ENCODE data around the gene DNAI2. TPM values are rescaled to one million over a fixed set of nuclear protein-coding genes. Genes with fewer than 3 reads are reported as not detected.

DNAI2 gene
- total RNA-seq, 1 experiment from 2014 or later = not detected

DNA sequence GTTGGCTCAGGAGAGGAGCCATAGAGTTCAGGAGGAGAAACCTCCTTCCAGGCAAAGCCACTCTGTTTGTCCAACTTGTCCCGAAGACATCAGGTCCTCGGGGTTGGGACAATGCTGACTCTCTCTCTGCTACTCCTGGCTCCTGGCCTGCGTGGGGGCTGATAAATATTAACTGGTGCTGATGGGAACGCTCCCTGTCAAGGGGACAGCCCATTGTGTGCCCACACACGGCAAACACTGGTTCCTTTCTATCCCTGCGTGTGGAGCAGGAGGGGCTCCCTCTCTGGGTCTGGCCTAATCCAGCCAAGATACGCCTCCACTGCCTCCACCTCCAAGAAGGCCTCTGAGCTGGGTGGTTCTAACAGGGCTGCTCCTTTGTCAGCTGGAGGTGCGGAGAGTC is 56.4 kb downstream of the DNAI2 start:
- no TSS peak for BruUV-seq (replicated peaks)
- POLR2A ChIA-PET (ENCODE audit: unreplicated experiment) = no interaction called here
- TF ChIP-seq, protein P1, sequence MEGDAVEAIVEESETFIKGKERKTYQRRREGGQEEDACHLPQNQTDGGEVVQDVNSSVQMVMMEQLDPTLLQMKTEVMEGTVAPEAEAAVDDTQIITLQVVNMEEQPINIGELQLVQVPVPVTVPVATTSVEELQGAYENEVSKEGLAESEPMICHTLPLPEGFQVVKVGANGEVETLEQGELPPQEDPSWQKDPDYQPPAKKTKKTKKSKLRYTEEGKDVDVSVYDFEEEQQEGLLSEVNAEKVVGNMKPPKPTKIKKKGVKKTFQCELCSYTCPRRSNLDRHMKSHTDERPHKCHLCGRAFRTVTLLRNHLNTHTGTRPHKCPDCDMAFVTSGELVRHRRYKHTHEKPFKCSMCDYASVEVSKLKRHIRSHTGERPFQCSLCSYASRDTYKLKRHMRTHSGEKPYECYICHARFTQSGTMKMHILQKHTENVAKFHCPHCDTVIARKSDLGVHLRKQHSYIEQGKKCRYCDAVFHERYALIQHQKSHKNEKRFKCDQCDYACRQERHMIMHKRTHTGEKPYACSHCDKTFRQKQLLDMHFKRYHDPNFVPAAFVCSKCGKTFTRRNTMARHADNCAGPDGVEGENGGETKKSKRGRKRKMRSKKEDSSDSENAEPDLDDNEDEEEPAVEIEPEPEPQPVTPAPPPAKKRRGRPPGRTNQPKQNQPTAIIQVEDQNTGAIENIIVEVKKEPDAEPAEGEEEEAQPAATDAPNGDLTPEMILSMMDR (conservative IDR thresholded peaks at IDR 0.05; ENCODE audit: low read depth, low read length) = no peak
- no peak for TF ChIP-seq EZH2 (IDR thresholded peaks at IDR 0.05; ENCODE audit: low read length, unreplicated experiment)
- no peak for TF ChIP-seq EZH2phosphoT487 (IDR thresholded peaks at IDR 0.05; ENCODE audit: borderline replicate concordance, low read length)

DNA sequence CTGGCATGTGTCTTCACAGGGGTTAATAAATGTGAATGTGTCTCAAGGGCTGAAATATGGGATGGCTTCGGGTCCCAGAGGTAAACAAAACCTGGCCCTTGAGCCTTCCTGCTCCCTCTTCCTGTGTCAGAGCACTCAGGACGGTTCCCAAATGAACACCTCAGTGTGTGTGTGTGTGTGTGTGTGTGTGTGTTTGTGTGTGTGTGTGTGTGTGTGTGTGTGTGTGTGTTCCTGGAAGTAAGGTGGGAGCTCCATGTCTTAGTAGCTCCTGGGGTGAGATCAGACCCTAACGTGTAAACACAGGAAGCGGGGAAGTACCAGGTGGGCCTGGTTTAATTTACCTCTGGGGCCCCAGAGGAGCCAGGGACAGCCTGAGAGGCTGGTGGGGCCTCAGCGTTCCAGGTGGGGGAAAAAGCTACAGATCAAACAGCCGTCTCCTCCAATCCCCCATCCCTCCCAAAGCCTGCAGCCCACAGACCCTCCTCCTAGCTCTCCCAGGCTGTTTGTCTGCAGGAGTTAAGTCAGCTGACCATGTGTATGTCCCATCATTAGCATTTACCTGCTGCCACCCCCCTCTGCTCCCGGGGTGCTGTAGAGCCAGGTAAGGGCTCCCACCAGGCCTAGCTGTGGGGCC is 58.1 kb downstream of the DNAI2 start:
- TF ChIP-seq, protein P1 (conservative IDR thresholded peaks at IDR 0.05; ENCODE audit: low read depth, low read length) = no peak
- TF ChIP-seq EZH2 (IDR thresholded peaks at IDR 0.05; ENCODE audit: low read length, unreplicated experiment) (no peak), EZH2phosphoT487 (IDR thresholded peaks at IDR 0.05; ENCODE audit: borderline replicate concordance, low read length) (no peak)
- H3K4me1 ChIP-seq (ENCODE audit: insufficient read depth, low read length) = no peaks in the 10 kb centered on the region
- H3K27me3 ChIP-seq (ENCODE audit: low read length) = peaks cover 16% of the 10 kb centered on the region; the same call in 1 of the 2 replicates
- H3K4me3 ChIP-seq (ENCODE audit: low read length) = no peak overlapping the region
- H3K79me2 ChIP-seq (ENCODE audit: low read length) = no peaks in the 10 kb centered on the region
- H3K9ac ChIP-seq (ENCODE audit: low read length) = no peak overlapping the region
- no peaks in the 10 kb centered on the region for H3K9me2 ChIP-seq (replicated peaks; ENCODE audit: low read length)
- no peak for DNase-seq
- H2AFZ ChIP-seq (ENCODE audit: low read length) = no peak overlapping the region
- ATAC-seq = no peak
- no peaks in the 10 kb centered on the region for H4K20me1 ChIP-seq (ENCODE audit: low read length)
- POLR2A ChIA-PET (ENCODE audit: unreplicated experiment) = no interaction called here
- CTCF ChIA-PET = no interaction called here
- H3K27ac ChIP-seq (ENCODE audit: low read length) = no peak overlapping the region
- intact Hi-C loops (cut with micrococcal nuclease) = no loop called here
- H3K4me2 ChIP-seq (ENCODE audit: low read length) = no peak overlapping the region
- H3F3A ChIP-seq (ENCODE audit: low read length, unreplicated experiment) = no peaks in the 10 kb centered on the region
- no peaks in the 10 kb centered on the region for H3K36me3 ChIP-seq (ENCODE audit: low read depth, low read length)
- 0 out of 2 replicates have a peak, but pooled peaks cover 4% of the 10 kb centered on the region for H3K9me3 ChIP-seq (ENCODE audit: low read length)
- no TSS peak for BruUV-seq (replicated peaks)

More for the DNA sequence above, 56.4 kb downstream of the DNAI2 start:
- no peaks in the 10 kb centered on the region for H4K20me1 ChIP-seq (ENCODE audit: low read length)
- H3F3A ChIP-seq (ENCODE audit: low read length, unreplicated experiment) = no peaks in the 10 kb centered on the region
- no peak overlapping the region for H3K9ac ChIP-seq (ENCODE audit: low read length)
- intact Hi-C loops (cut with micrococcal nuclease) = no loop called here
- H3K36me3 ChIP-seq (ENCODE audit: low read depth, low read length) = no peaks in the 10 kb centered on the region
- H3K27me3 ChIP-seq (ENCODE audit: low read length) = peaks cover 29% of the 10 kb centered on the region; the same call in 1 of the 2 replicates
- CTCF ChIA-PET = no interaction called here
- H2AFZ ChIP-seq (ENCODE audit: low read length) = no peak overlapping the region
- H3K4me2 ChIP-seq (ENCODE audit: low read length) = no peak overlapping the region
- no peak overlapping the region for H3K4me3 ChIP-seq (ENCODE audit: low read length)
- H3K27ac ChIP-seq (ENCODE audit: low read length) = no peak overlapping the region
- DNase-seq = no peak
- no peak for ATAC-seq
- no peaks in the 10 kb centered on the region for H3K79me2 ChIP-seq (ENCODE audit: low read length)
- no peaks in the 10 kb centered on the region for H3K9me2 ChIP-seq (replicated peaks; ENCODE audit: low read length)
- H3K9me3 ChIP-seq (ENCODE audit: low read length) = 0 out of 2 replicates have a peak, but pooled peaks cover 4% of the 10 kb centered on the region
- no peaks in the 10 kb centered on the region for H3K4me1 ChIP-seq (ENCODE audit: insufficient read depth, low read length)

DNA sequence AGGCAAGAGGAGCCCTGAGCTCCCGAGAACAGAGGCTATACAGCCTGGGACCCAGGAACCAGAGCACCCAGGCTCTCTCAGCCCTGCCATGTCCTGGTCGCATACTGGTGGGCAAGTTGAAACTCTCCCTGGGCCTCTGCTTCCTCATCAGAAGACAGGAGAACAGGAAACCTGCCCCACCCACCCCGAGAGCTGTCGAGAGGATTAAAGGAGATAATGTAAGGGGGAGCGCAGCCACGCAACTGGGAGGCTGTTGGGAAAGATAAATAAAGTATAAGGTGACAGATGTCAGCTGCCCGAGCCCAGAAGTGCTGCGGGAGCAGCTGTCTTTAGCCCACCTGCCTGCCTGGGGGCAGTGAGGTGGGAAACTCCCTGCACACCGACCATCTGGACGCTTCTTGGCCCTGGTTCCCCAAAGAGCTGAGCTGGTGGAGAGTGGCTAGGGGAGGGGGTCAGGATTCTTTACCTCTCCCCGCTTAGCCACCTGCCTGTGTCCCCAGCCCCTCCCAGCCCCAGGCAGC is 58.8 kb downstream of the DNAI2 start:
- Histone ChIP-seq H3K9ac (ENCODE audit: low read length) (no peak overlapping the region), H4K20me1 (ENCODE audit: low read length) (no peaks in the 10 kb centered on the region), H3K27me3 (ENCODE audit: low read length) (peaks cover 22% of the 10 kb centered on the region), H3K9me2 (replicated peaks; ENCODE audit: low read length) (no peaks in the 10 kb centered on the region), H3K4me1 (ENCODE audit: insufficient read depth, low read length) (no peaks in the 10 kb centered on the region), H3F3A (ENCODE audit: low read length, unreplicated experiment) (no peaks in the 10 kb centered on the region), H3K9me3 (ENCODE audit: low read length) (0 out of 2 replicates have a peak, but pooled peaks cover 4% of the 10 kb centered on the region), H3K4me2 (ENCODE audit: low read length) (no peak overlapping the region), H3K4me3 (ENCODE audit: low read length) (no peak overlapping the region), H2AFZ (ENCODE audit: low read length) (no peak overlapping the region), H3K79me2 (ENCODE audit: low read length) (no peaks in the 10 kb centered on the region), H3K36me3 (ENCODE audit: low read depth, low read length) (no peaks in the 10 kb centered on the region), H3K27ac (ENCODE audit: low read length) (no peak overlapping the region)
- no peak for ATAC-seq
- CTCF ChIA-PET = interaction anchor here (0.6 kb wide), 1 partner anchor 35 kb away, joined by 4 read pairs; no protein-coding TSS in a partner anchor
- intact Hi-C loops (cut with micrococcal nuclease) = no loop called here
- POLR2A ChIA-PET (ENCODE audit: unreplicated experiment) = no interaction called here
- BruUV-seq (replicated peaks) = no TSS peak
- TF ChIP-seq, protein P1 (conservative IDR thresholded peaks at IDR 0.05; ENCODE audit: low read depth, low read length) = no peak
- TF ChIP-seq EZH2phosphoT487 (IDR thresholded peaks at IDR 0.05; ENCODE audit: borderline replicate concordance, low read length) (no peak), EZH2 (IDR thresholded peaks at IDR 0.05; ENCODE audit: low read length, unreplicated experiment) (no peak)
- DNase-seq = no peak
